Neural progenitor cell (in vitro differentiated cells): ENCODE measurements around the gene NDUFS6. TPM values are rescaled to one million over a fixed set of nuclear protein-coding genes. Genes with fewer than 3 reads are reported as not detected.

Source experiments
- DNase-seq: peaks from one replicate; pipeline ENCODE4 v3.0.0-alpha.2; 2016; ENCODE audit warnings: low spot score
- H2AFZ ChIP-seq: fragments of 200-600 bp; sonication (generic); replicated peaks from 2 replicates; pipeline ENCODE4 v1.6.1; 2016; ENCODE audit warnings: antibody characterized with exemption
- H3F3A ChIP-seq: fragments of 200-600 bp; sonication (generic); 2 replicates; pipeline ENCODE4 v1.6.1; 2016; ENCODE audit warnings: antibody characterized with exemption, low read depth
- H3K27ac ChIP-seq: fragments of 200-600 bp; sonication (generic); 2 replicates; pipeline ENCODE4 v1.5.1; 2016; ENCODE audit warnings: mild to moderate bottlenecking
- H3K27me3 ChIP-seq: fragments of 200-600 bp; sonication (generic); 2 replicates; pipeline ENCODE4 v1.6.1; 2016; ENCODE audit warnings: mild to moderate bottlenecking, moderate library complexity
- H3K36me3 ChIP-seq: fragments of 200-600 bp; sonication (generic); 2 replicates; pipeline ENCODE4 v1.5.1; 2016
- H3K4me1 ChIP-seq: fragments of 200-600 bp; sonication (generic); 2 replicates; pipeline ENCODE4 v1.6.1; 2016; ENCODE audit warnings: mixed run types
- H3K4me2 ChIP-seq: fragments of 200-600 bp; sonication (generic); 2 replicates; pipeline ENCODE4 v1.6.1; 2016
- H3K4me3 ChIP-seq: fragments of 200-600 bp; sonication (generic); 2 replicates; pipeline ENCODE4 v1.5.1; 2016
- H3K79me2 ChIP-seq: fragments of 200-600 bp; sonication (generic); 2 replicates; pipeline ENCODE4 v1.6.1; 2016; ENCODE audit warnings: low read depth
- H3K9ac ChIP-seq: fragments of 200-600 bp; sonication (generic); 2 replicates; pipeline ENCODE4 v1.6.1; 2016
- H3K9me3 ChIP-seq: fragments of 200-600 bp; sonication (generic); 2 replicates; pipeline ENCODE4 v1.5.1; 2016; ENCODE audit warnings: low read depth
- H4K20me1 ChIP-seq: fragments of 200-600 bp; sonication (generic); 2 replicates; pipeline ENCODE4 v1.6.1; 2016; ENCODE audit warnings: low read depth
- H3K27ac Mint-ChIP-seq: 3 replicates; pipeline ENCODE4 v1.8.0; 2021; ENCODE audit warnings: mixed read lengths
- H3K27me3 Mint-ChIP-seq: 2 replicates; pipeline ENCODE4 v1.8.0; 2022; ENCODE audit warnings: low read depth, mild to moderate bottlenecking, inconsistent platforms, moderate library complexity, mixed read lengths; ENCODE audit not compliant: insufficient read depth
- H3K36me3 Mint-ChIP-seq: 3 replicates; pipeline ENCODE4 v1.8.0; 2021; ENCODE audit warnings: mixed read lengths
- H3K4me1 Mint-ChIP-seq: 3 replicates; pipeline ENCODE4 v1.8.0; 2021; ENCODE audit warnings: mixed read lengths
- H3K4me3 Mint-ChIP-seq: 3 replicates; pipeline ENCODE4 v1.8.0; 2021; ENCODE audit warnings: mild to moderate bottlenecking, moderate library complexity, mixed read lengths
- H3K9me3 Mint-ChIP-seq: 3 replicates; pipeline ENCODE4 v1.8.0; 2020; ENCODE audit warnings: mixed read lengths
- EZH2 ChIP-seq: fragments of 200-600 bp; sonication (generic); IDR thresholded peaks from 2 replicates; pipeline ENCODE4 v1.6.1; 2017; ENCODE audit warnings: antibody characterized with exemption, mild to moderate bottlenecking, moderate library complexity
- EZH2phosphoT487 ChIP-seq: fragments of 200-600 bp; sonication (generic); IDR thresholded peaks from 2 replicates; pipeline ENCODE4 v1.6.1; 2017; ENCODE audit warnings: antibody characterized with exemption
- total RNA-seq: library from RNA; depleted of rRNA; stranded (reverse); fragments of >200 nt; gene quantifications from 2 replicates; pipeline ENCODE4 v1.2.3, GENCODE V29; 2015; ENCODE audit warnings: low replicate concordance
- TF ChIP-seq, protein P1 (sequence below): fragments of 200-600 bp; sonication (generic); IDR thresholded peaks from 2 replicates; pipeline ENCODE4 v1.5.1; 2017; ENCODE audit warnings: antibody characterized with exemption, mild to moderate bottlenecking

Gene NDUFS6
- total RNA-seq, 1 donor from 2014 or later = 54.2 TPM

DNA sequence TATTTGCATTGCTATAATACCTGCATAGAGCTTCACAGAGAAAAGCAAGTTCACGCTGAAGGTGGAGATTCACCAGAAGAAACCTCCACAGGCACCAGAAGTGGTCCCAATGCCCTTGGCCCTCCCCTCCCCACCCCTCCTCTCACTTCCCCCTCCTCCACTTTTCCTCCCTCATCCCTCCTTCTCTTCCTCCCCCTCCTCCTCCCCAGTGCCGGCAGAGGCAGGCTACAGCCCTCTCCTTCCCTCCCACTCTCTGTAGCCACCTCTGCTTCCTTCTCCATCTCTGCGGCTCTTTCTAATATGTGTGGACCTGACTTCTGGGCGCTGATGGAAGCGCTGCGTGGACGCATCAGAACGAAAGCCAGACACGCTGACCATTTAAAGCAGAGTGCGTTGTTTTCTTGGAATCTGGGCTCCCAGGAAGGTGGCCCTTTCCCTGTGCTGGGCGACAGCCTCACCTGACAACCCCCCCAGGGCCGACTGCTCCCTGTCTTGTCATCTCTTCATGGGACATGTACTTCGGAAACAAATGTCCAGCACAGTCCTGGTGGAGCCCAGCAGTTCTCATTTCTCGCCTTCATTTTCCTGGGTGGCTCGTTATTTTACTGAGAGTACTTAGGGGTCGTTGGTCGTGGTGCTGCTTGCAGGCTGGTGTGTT, 29.5 kb downstream of the NDUFS6 start:
- H3K4me1 ChIP-seq = peaks cover 30% of the 10 kb centered on the region
- no peaks in the 10 kb centered on the region for H3K36me3 ChIP-seq
- Mint-ChIP-seq H3K27me3 (peaks cover 8% of the 10 kb centered on the region), H3K36me3 (peaks cover 15% of the 10 kb centered on the region), H3K9me3 (no peaks in the 10 kb centered on the region), H3K4me3 (no peak overlapping the region), H3K4me1 (peaks cover 32% of the 10 kb centered on the region), H3K27ac (no peak overlapping the region)
- H3K79me2 ChIP-seq = no peaks in the 10 kb centered on the region
- no peak overlapping the region for H3K4me3 ChIP-seq
- H3K27me3 ChIP-seq = peaks cover 4% of the 10 kb centered on the region
- no peak overlapping the region for H3K27ac ChIP-seq
- H2AFZ ChIP-seq = no peak overlapping the region
- H3K9ac ChIP-seq = no peak overlapping the region
- H3K4me2 ChIP-seq = no peak overlapping the region
- no peaks in the 10 kb centered on the region for H3K9me3 ChIP-seq
- H4K20me1 ChIP-seq = no peaks in the 10 kb centered on the region
- TF ChIP-seq, protein P1, sequence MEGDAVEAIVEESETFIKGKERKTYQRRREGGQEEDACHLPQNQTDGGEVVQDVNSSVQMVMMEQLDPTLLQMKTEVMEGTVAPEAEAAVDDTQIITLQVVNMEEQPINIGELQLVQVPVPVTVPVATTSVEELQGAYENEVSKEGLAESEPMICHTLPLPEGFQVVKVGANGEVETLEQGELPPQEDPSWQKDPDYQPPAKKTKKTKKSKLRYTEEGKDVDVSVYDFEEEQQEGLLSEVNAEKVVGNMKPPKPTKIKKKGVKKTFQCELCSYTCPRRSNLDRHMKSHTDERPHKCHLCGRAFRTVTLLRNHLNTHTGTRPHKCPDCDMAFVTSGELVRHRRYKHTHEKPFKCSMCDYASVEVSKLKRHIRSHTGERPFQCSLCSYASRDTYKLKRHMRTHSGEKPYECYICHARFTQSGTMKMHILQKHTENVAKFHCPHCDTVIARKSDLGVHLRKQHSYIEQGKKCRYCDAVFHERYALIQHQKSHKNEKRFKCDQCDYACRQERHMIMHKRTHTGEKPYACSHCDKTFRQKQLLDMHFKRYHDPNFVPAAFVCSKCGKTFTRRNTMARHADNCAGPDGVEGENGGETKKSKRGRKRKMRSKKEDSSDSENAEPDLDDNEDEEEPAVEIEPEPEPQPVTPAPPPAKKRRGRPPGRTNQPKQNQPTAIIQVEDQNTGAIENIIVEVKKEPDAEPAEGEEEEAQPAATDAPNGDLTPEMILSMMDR = no peak
- TF ChIP-seq EZH2 (no peak), EZH2phosphoT487 (no peak)
- H3F3A ChIP-seq = peaks cover 10% of the 10 kb centered on the region
- DNase-seq = no peak

DNA sequence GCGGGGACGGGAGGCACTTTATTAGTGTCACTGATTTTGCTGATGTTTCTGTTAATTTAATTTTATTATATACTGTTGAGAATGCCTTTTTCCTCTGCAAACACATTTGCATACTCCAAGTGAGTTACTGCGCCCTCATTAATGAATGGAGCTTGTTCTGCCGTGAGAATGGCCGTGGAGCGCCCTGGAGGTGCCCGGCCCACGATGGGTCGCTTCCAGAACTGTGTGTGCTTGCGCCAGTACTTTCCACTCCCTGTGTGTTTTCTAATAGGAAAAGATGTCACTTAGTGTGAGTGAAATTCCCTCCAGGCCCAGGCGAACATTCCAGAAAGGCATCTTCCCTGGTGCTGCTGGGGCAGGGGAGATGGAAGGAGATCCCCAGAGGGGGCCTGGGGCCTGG, 30.1 kb downstream of the NDUFS6 start:
- Histone ChIP-seq H3K4me2 (no peak overlapping the region), H3K27ac (no peak overlapping the region), H3K27me3 (peaks cover 10% of the 10 kb centered on the region), H3K4me1 (peaks cover 30% of the 10 kb centered on the region), H3K36me3 (no peaks in the 10 kb centered on the region), H3K9me3 (no peaks in the 10 kb centered on the region), H2AFZ (no peak overlapping the region), H4K20me1 (no peaks in the 10 kb centered on the region), H3F3A (peaks cover 10% of the 10 kb centered on the region), H3K9ac (no peak overlapping the region), H3K4me3 (no peak overlapping the region), H3K79me2 (no peaks in the 10 kb centered on the region)
- Mint-ChIP-seq H3K4me1 (peaks cover 33% of the 10 kb centered on the region), H3K27me3 (peaks cover 9% of the 10 kb centered on the region), H3K9me3 (no peaks in the 10 kb centered on the region), H3K36me3 (peaks cover 11% of the 10 kb centered on the region), H3K27ac (no peak overlapping the region), H3K4me3 (no peak overlapping the region)
- DNase-seq = no peak
- TF ChIP-seq EZH2phosphoT487 (no peak), EZH2 (no peak)

DNA sequence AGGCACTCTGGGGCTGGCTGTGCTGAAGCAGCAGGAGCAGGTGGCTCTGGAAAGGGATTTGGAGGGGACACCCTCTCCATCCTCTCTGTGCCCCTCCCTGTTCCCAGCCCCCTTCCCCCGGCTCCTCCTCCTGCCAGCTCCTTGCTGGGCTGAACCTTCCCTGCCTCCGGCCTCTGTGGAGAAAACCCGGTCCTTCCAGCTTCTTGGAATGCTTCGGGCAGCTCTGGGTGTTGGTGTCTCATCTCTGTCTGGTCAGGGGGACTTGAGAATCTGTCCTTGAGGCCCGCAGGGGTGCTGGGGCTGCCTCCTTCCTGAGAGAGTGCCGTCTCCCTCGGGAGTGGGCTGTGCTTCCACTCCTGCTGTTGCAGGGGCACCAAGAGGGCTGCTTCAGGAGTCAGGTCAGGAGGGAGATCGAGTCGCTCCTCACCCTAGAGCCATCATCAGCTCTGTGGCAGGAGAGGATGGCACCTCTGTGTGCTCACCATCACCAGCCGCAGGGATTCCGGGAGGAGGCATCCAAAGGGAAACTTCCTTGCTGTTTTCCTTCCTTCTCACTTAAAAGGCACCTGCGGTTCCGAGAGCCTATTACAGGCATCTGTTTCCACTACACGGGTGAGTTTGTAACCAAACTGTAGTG, 30.6 kb downstream of the NDUFS6 start:
- no peaks in the 10 kb centered on the region for H3K9me3 ChIP-seq
- H3K36me3 Mint-ChIP-seq = peaks cover 10% of the 10 kb centered on the region
- H3K27me3 ChIP-seq = peaks cover 10% of the 10 kb centered on the region
- H3K79me2 ChIP-seq = no peaks in the 10 kb centered on the region
- H3K9me3 Mint-ChIP-seq = no peaks in the 10 kb centered on the region
- no peak overlapping the region for H3K4me3 ChIP-seq
- H4K20me1 ChIP-seq = no peaks in the 10 kb centered on the region
- H3F3A ChIP-seq = peaks cover 10% of the 10 kb centered on the region
- no peak overlapping the region for H3K9ac ChIP-seq
- H3K4me1 ChIP-seq = peaks cover 30% of the 10 kb centered on the region
- H3K27me3 Mint-ChIP-seq = peaks cover 11% of the 10 kb centered on the region
- no peaks in the 10 kb centered on the region for H3K36me3 ChIP-seq
- peak; percentile 49 for DNase-seq
- peak overlapping the region; percentile 37 for H3K27ac Mint-ChIP-seq
- H2AFZ ChIP-seq = peak overlapping the region; percentile 65
- peaks cover 33% of the 10 kb centered on the region for H3K4me1 Mint-ChIP-seq
- TF ChIP-seq EZH2phosphoT487 = no peak
- TF ChIP-seq EZH2 = peak; percentile 8
- peak overlapping the region; percentile 62 for H3K4me2 ChIP-seq
- no peak overlapping the region for H3K4me3 Mint-ChIP-seq
- H3K27ac ChIP-seq = no peak overlapping the region

DNA sequence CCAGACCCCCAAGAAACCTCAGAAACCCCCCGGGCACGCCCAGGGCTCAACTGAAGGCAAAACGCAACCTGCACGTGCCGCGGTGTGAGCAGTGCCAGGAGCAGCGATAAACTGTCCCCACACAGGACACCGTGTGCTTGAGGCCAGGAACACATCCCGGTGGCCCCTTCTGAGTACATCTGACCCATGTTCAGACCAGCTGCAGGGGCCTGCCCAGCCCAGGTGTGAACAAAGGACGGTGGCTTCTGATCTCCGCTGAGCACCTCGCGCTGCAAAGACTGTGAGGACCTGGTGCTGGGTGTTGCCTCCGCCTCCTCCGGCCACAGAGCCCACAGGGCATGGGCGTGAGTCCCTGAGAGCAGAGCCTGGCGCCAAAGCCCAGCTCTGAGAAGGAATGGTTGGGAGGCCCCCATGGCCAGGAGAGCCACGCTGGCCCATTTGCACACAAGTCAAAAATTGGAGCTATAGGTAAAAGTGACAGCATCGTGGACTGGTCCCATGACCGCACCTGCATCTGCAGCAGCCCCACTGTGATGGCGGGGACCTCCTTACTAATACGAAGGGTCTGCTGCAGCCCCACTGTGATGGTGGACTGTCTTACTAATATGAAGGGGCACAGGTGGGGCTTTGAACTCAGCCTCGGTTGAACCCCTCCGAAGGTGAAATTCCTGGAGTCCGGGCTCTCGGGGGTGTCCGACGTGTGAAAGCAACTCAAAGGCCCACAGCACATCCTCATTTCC, 31.5 kb downstream of the NDUFS6 start:
- Histone ChIP-seq H3K9ac (no peak overlapping the region), H2AFZ (no peak overlapping the region), H4K20me1 (no peaks in the 10 kb centered on the region), H3K9me3 (no peaks in the 10 kb centered on the region), H3K27me3 (peaks cover 10% of the 10 kb centered on the region), H3K4me1 (peaks cover 30% of the 10 kb centered on the region), H3K4me3 (no peak overlapping the region), H3K79me2 (no peaks in the 10 kb centered on the region), H3K4me2 (no peak overlapping the region), H3K27ac (no peak overlapping the region), H3F3A (peaks cover 10% of the 10 kb centered on the region), H3K36me3 (no peaks in the 10 kb centered on the region)
- Mint-ChIP-seq H3K27ac (no peak overlapping the region), H3K4me1 (peaks cover 33% of the 10 kb centered on the region), H3K36me3 (peaks cover 5% of the 10 kb centered on the region), H3K9me3 (no peaks in the 10 kb centered on the region), H3K27me3 (peaks cover 12% of the 10 kb centered on the region), H3K4me3 (no peak overlapping the region)
- TF ChIP-seq EZH2 (no peak), EZH2phosphoT487 (no peak)
- TF ChIP-seq, protein P1 = no peak
- no peak for DNase-seq
